H9 (cell line): ENCODE data around the gene DOCK10. TPM values are rescaled to one million over a fixed set of nuclear protein-coding genes. Genes with fewer than 3 reads are reported as not detected.

Source experiments
- DNase-seq: peaks from one replicate; pipeline ENCODE4 v3.0.0-alpha.2; 2017
- H2AFZ ChIP-seq: one replicate; pipeline ENCODE4 v1.6.1; 2013; ENCODE audit warnings: mild to moderate bottlenecking, low read length, control low read depth, moderate library complexity
- H2AK5ac ChIP-seq: 2 replicates; pipeline ENCODE4 v1.6.1; 2013; ENCODE audit warnings: low read length, control low read depth, mixed read lengths; ENCODE audit not compliant: insufficient read length
- H2BK120ac ChIP-seq: one replicate; pipeline ENCODE4 v1.6.1; 2013; ENCODE audit warnings: low read depth, mild to moderate bottlenecking, low read length, control low read depth, inconsistent platforms; ENCODE audit not compliant: poor library complexity, severe bottlenecking
- H2BK12ac ChIP-seq: 2 replicates; pipeline ENCODE4 v1.6.1; 2013; ENCODE audit warnings: low read length, control low read depth, mixed read lengths, low read depth; ENCODE audit not compliant: insufficient read length
- H2BK15ac ChIP-seq: 2 replicates; pipeline ENCODE4 v1.6.1; 2013; ENCODE audit warnings: low read depth, low read length, control low read depth
- H2BK20ac ChIP-seq: one replicate; pipeline ENCODE4 v1.6.1; 2013; ENCODE audit warnings: low read depth, mild to moderate bottlenecking, low read length, control low read depth, inconsistent platforms; ENCODE audit not compliant: poor library complexity, severe bottlenecking
- H2BK5ac ChIP-seq: 2 replicates; pipeline ENCODE4 v1.6.1; 2013; ENCODE audit warnings: low read length, control low read depth, mixed read lengths; ENCODE audit not compliant: insufficient read length
- H3K14ac ChIP-seq: 2 replicates; pipeline ENCODE4 v1.6.1; 2013; ENCODE audit warnings: low read length, control low read depth; ENCODE audit not compliant: insufficient read depth
- H3K18ac ChIP-seq: 2 replicates; pipeline ENCODE4 v1.6.1; 2013; ENCODE audit warnings: low read depth, mild to moderate bottlenecking, mixed read lengths, low read length, control low read depth; ENCODE audit not compliant: insufficient read length
- H3K23ac ChIP-seq: 2 replicates; pipeline ENCODE4 v1.6.1; 2013; ENCODE audit warnings: low read length, control low read depth, mixed read lengths, low read depth; ENCODE audit not compliant: insufficient read length
- H3K23me2 ChIP-seq: 2 replicates; pipeline ENCODE4 v1.6.1; 2013; ENCODE audit warnings: low read depth, mild to moderate bottlenecking, mixed read lengths, low read length, control low read depth; ENCODE audit not compliant: insufficient read length, poor library complexity, severe bottlenecking
- H3K27ac ChIP-seq: 2 replicates; pipeline ENCODE4 v1.5.1; 2013; ENCODE audit warnings: low read length, control low read depth, mixed read lengths, low read depth; ENCODE audit not compliant: insufficient read length
- H3K27me3 ChIP-seq: 2 replicates; pipeline ENCODE4 v1.6.1; 2013; ENCODE audit warnings: low read length, control low read depth, inconsistent platforms; ENCODE audit not compliant: insufficient read depth
- H3K4ac ChIP-seq: 2 replicates; pipeline ENCODE4 v1.6.1; 2013; ENCODE audit warnings: low read depth, mild to moderate bottlenecking, control low read depth, inconsistent platforms, low read length, moderate library complexity
- H3K4me1 ChIP-seq: 2 replicates; pipeline ENCODE4 v1.6.1; 2013; ENCODE audit warnings: low read length, control low read depth, inconsistent platforms; ENCODE audit not compliant: insufficient read depth
- H3K4me2 ChIP-seq: 2 replicates; pipeline ENCODE4 v1.6.1; 2013; ENCODE audit warnings: low read length, control low read depth, mixed read lengths; ENCODE audit not compliant: insufficient read length, insufficient read depth
- H3K56ac ChIP-seq: 2 replicates; pipeline ENCODE4 v1.6.1; 2013; ENCODE audit warnings: low read depth, mild to moderate bottlenecking, mixed read lengths, low read length, control low read depth; ENCODE audit not compliant: insufficient read length
- H3K79me1 ChIP-seq: 2 replicates; pipeline ENCODE4 v1.6.1; 2013; ENCODE audit warnings: low read depth, mild to moderate bottlenecking, moderate library complexity, low read length, control low read depth, inconsistent platforms; ENCODE audit not compliant: insufficient read depth, poor library complexity, severe bottlenecking
- H3K79me2 ChIP-seq: 2 replicates; pipeline ENCODE4 v1.6.1; 2013; ENCODE audit warnings: low read length, control low read depth, inconsistent platforms; ENCODE audit not compliant: insufficient read depth
- H3K9ac ChIP-seq: 2 replicates; pipeline ENCODE4 v1.6.1; 2013; ENCODE audit warnings: low read length, control low read depth, mixed read lengths; ENCODE audit not compliant: insufficient read length; ENCODE audit errors: extremely low read depth
- H3K9me3 ChIP-seq: one replicate; pipeline ENCODE4 v1.6.1; 2013; ENCODE audit warnings: low read depth, low read length, inconsistent platforms; ENCODE audit not compliant: control insufficient read depth
- H3T11ph ChIP-seq: one replicate; pipeline ENCODE4 v1.6.1; 2013; ENCODE audit warnings: mild to moderate bottlenecking, low read length, control low read depth, inconsistent platforms
- H4K20me1 ChIP-seq: one replicate; pipeline ENCODE4 v1.6.1; 2013; ENCODE audit not compliant: control insufficient read depth, insufficient read length, insufficient read depth
- H4K5ac ChIP-seq: 2 replicates; pipeline ENCODE4 v1.6.1; 2013; ENCODE audit warnings: low read depth, mild to moderate bottlenecking, mixed read lengths, low read length, control low read depth; ENCODE audit not compliant: insufficient read length
- H4K8ac ChIP-seq: replicated peaks from 2 replicates; pipeline ENCODE4 v1.6.1; 2013; ENCODE audit warnings: low read length, control low read depth, mixed read lengths, low read depth; ENCODE audit not compliant: insufficient read length
- H4K91ac ChIP-seq: 2 replicates; pipeline ENCODE4 v1.6.1; 2013; ENCODE audit warnings: low read depth, mild to moderate bottlenecking, moderate library complexity, mixed read lengths, low read length, control low read depth; ENCODE audit not compliant: insufficient read length
- H3K27ac Mint-ChIP-seq, 3 experiments: 2 replicates in 2 of 3; 3 replicates in 1 of 3; pipeline ENCODE4 v1.8.0; 2020 to 2021; ENCODE audit warnings: mixed read lengths in 3 of 3, mild to moderate bottlenecking in 1 of 3, moderate library complexity in 1 of 3
- H3K27me3 Mint-ChIP-seq: 2 replicates; pipeline ENCODE4 v1.8.0; 2021; ENCODE audit warnings: low read depth, mild to moderate bottlenecking, moderate library complexity, mixed read lengths
- H3K36me3 Mint-ChIP-seq, 3 experiments: 2 replicates in 2 of 3; 3 replicates in 1 of 3; pipeline ENCODE4 v1.8.0; 2020 to 2021; ENCODE audit warnings: low read depth in 3 of 3, mixed read lengths in 3 of 3; ENCODE audit not compliant: insufficient read depth in 1 of 3
- H3K4me1 Mint-ChIP-seq, 2 experiments: 2 replicates each; pipeline ENCODE4 v1.8.0; 2020; ENCODE audit warnings: mixed read lengths in 2 of 2
- H3K4me3 Mint-ChIP-seq, 2 experiments: 2 replicates in 1 of 2; 3 replicates in 1 of 2; pipeline ENCODE4 v1.8.0; 2020 to 2021; ENCODE audit warnings: mild to moderate bottlenecking in 2 of 2, mixed read lengths in 2 of 2, moderate library complexity in 1 of 2
- H3K9me3 Mint-ChIP-seq, 2 experiments: 2 replicates in 1 of 2; 3 replicates in 1 of 2; pipeline ENCODE4 v1.8.0; 2020; ENCODE audit warnings: mild to moderate bottlenecking in 2 of 2, mixed read lengths in 2 of 2, moderate library complexity in 1 of 2
- WGBS: extraction: QIAGEN DNeasy Blood & Tissue Kit; methylation state at CpG from one replicate; pipeline ENCODE4 v1.1.7; 2013; ENCODE audit warnings: missing lambda C conversion rate, low lambda C conversion rate, mixed read lengths; ENCODE audit not compliant: insufficient read length; ENCODE audit errors: extremely low coverage; 5-methylcytosine and 5-hydroxymethylcytosine counted together
- total RNA-seq: library from RNA; stranded (reverse); gene quantifications from 2 replicates; pipeline ENCODE4 v1.2.1, GENCODE V29; 2021
- TF ChIP-seq, protein P1 (sequence below): fragments of 200-600 bp; sonication (generic); conservative IDR thresholded peaks from 3 replicates; pipeline ENCODE4 v1.8.0; 2021; ENCODE audit warnings: antibody characterized with exemption, mild to moderate bottlenecking

The DOCK10 gene
- total RNA-seq, 1 experiment from 2014 or later, result 0.79 TPM

DNA sequence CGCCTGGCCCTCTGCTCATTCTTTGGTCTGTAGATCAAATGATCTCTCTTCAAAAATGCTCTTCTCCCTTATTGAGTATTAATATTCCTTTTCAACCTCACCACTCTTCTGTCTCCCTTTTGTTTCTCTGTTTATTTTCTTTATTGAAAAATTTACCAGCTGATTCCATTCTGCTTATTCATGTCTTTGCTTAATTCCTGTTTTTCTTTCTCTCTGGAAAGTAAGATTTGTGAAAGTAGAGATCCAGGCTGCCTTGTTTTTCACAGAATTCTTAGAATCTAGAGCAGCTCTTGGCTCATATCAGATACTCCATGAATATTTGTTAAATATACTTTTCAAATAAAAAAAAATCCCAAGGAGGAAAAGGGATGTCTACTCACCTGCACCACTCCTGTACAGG lies 157.0 kb downstream of the DOCK10 start:
- no peaks in the 10 kb centered on the region for H3K79me1 ChIP-seq
- H3K4ac ChIP-seq, result no peak overlapping the region
- no peak overlapping the region for H3K4me2 ChIP-seq
- H2AFZ ChIP-seq, result no peak overlapping the region
- Mint-ChIP-seq H3K4me3 (no peak overlapping the region), H3K4me1 (peaks cover 0 to 4% of the 10 kb centered on the region in 2 experiments; a peak in 1 of 4 replicates), H3K36me3 (peaks cover 0 to 7% (median 0%) of the 10 kb centered on the region in 3 experiments; a peak in 1 of 7 replicates), H3K27ac (no peak overlapping the region), H3K27me3 (peaks cover 6% of the 10 kb centered on the region), H3K9me3 (peaks cover 0 to 4% of the 10 kb centered on the region in 2 experiments; a peak in 2 of 5 replicates)
- no peaks in the 10 kb centered on the region for H3K9me3 ChIP-seq
- no peak overlapping the region for H3K14ac ChIP-seq
- DNase-seq, result no peak
- H4K20me1 ChIP-seq, result no peaks in the 10 kb centered on the region
- H3K79me2 ChIP-seq, result no peaks in the 10 kb centered on the region
- H2BK12ac ChIP-seq, result no peak overlapping the region
- no peak overlapping the region for H2BK120ac ChIP-seq
- H2BK15ac ChIP-seq, result no peak overlapping the region
- H3K27ac ChIP-seq, result no peak overlapping the region
- no peaks in the 10 kb centered on the region for H3K23me2 ChIP-seq
- H3K27me3 ChIP-seq, result no peaks in the 10 kb centered on the region
- H3K9ac ChIP-seq, result no peak overlapping the region
- WGBS, result no CpG with 5 or more reads among the region's 1 CpG
- no peak overlapping the region for H2BK5ac ChIP-seq
- H4K5ac ChIP-seq, result no peak overlapping the region
- H3T11ph ChIP-seq, result no peak overlapping the region
- H3K23ac ChIP-seq, result no peak overlapping the region
- no peak overlapping the region for H2BK20ac ChIP-seq
- no peak overlapping the region for H3K56ac ChIP-seq
- H4K8ac ChIP-seq, result no peak overlapping the region
- H4K91ac ChIP-seq, result no peak overlapping the region
- no peak overlapping the region for H3K18ac ChIP-seq
- TF ChIP-seq, protein P1, sequence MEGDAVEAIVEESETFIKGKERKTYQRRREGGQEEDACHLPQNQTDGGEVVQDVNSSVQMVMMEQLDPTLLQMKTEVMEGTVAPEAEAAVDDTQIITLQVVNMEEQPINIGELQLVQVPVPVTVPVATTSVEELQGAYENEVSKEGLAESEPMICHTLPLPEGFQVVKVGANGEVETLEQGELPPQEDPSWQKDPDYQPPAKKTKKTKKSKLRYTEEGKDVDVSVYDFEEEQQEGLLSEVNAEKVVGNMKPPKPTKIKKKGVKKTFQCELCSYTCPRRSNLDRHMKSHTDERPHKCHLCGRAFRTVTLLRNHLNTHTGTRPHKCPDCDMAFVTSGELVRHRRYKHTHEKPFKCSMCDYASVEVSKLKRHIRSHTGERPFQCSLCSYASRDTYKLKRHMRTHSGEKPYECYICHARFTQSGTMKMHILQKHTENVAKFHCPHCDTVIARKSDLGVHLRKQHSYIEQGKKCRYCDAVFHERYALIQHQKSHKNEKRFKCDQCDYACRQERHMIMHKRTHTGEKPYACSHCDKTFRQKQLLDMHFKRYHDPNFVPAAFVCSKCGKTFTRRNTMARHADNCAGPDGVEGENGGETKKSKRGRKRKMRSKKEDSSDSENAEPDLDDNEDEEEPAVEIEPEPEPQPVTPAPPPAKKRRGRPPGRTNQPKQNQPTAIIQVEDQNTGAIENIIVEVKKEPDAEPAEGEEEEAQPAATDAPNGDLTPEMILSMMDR, result no peak
- H3K4me1 ChIP-seq, result no peaks in the 10 kb centered on the region
- no peak overlapping the region for H2AK5ac ChIP-seq
